ENCODE data around the gene ENDOU. TPM values are rescaled to one million over a fixed set of nuclear protein-coding genes. Genes with fewer than 3 reads are reported as not detected.

The ENDOU gene
- total RNA-seq, 1 donor from 2014 or later: not detected

- no peak for DNase-seq (ENCODE audit: extremely low read depth, low read depth, low spot score)
Measured at GRCh38 chr12:47744778-47745436, 19.6 kb upstream of the ENDOU start.

- DNase-seq (ENCODE audit: extremely low read depth, low read depth, low spot score): no peak
Measured at GRCh38 chr12:47744005-47744651, 18.8 kb upstream of the ENDOU start.

- DNase-seq (ENCODE audit: extremely low read depth, low read depth, low spot score): no peak
Measured at GRCh38 chr12:47743311-47743860, 18.1 kb upstream of the ENDOU start.

GRCh38 chr12:47742253-47742825, 17.0 kb upstream of the ENDOU start:
- DNase-seq (ENCODE audit: extremely low read depth, low read depth, low spot score): no peak

DNA sequence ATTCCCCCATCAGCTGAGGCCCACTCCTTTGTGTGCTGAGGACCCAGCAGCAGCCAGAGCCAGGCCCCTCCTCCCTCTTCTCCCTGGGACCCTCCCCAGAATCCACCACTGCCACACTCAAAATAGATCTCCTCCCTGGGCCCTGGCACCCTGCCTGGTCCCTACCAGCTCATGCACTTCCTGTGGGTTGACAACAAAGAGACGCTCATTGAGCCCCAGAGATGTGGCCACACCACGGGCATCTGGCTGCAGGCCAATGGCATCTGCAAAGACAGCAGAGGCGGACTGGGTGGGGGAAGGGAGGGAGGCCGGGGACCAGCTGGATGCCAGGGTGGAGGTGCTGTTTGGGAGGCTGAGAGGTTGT, 16.0 kb upstream of the ENDOU start:
- no peak for DNase-seq (ENCODE audit: extremely low read depth, low read depth, low spot score)

DNA sequence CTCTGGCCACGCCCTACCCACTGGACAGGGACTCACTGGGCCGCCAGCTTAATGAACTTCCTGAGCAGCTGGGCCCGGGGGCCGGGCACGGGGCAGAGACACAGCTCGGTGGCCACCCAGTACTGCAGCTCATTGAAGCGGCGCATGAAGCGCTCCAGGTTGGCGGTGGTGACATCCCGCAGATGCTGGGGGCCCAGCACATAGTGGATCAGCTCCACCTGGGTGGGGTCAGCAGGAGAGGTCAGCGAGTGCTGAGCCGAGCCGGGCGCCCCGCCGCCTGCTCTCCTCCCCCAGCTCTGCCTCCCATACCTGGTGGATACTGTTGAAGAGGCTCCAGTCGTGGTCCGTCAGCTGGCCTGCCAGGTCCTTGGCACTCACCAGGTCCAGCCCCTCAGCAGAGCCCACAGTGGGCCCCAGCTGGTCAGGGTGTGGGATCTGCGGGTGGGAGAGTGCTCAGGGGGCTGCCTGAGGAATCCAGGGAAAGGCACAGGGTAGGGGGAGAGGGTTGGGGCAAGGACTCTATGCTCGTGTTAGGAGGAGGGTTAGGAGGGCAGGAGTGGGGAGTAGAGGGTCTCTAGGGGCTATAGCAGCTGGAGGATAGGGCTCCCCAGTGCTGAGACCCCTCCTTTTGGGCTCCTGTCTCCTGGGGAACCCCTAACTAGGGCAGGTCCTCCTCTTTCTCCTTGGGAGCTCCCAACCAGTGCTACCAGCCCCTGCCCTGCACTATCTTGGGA, 15.5 kb upstream of the ENDOU start:
- no peak for DNase-seq (ENCODE audit: extremely low read depth, low read depth, low spot score)

DNA sequence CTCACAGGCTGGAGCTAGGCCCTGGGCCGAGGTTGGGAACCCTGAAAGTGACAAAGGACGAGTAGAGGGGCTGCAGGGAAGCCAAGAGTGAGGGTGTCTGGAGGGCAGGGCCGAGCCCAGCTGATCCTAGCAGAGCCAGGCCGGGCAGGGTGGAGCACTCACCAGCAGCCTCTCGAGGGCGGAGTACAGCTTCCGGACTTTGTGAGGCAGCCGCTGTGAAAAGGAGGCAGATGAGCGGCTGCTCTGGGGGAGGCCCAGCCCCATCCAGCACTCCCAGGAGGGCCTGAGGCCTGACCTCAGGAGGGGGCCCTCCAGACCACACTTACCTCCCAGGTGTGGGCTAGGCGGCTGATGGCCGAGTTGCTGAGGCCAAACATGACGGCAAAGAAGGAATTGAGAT, 14.7 kb upstream of the ENDOU start:
- no peak for DNase-seq (ENCODE audit: extremely low read depth, low read depth, low spot score)

- DNase-seq (ENCODE audit: extremely low read depth, low read depth, low spot score): no peak
Measured at GRCh38 chr12:47739297-47739696, 14.0 kb upstream of the ENDOU start.

DNA sequence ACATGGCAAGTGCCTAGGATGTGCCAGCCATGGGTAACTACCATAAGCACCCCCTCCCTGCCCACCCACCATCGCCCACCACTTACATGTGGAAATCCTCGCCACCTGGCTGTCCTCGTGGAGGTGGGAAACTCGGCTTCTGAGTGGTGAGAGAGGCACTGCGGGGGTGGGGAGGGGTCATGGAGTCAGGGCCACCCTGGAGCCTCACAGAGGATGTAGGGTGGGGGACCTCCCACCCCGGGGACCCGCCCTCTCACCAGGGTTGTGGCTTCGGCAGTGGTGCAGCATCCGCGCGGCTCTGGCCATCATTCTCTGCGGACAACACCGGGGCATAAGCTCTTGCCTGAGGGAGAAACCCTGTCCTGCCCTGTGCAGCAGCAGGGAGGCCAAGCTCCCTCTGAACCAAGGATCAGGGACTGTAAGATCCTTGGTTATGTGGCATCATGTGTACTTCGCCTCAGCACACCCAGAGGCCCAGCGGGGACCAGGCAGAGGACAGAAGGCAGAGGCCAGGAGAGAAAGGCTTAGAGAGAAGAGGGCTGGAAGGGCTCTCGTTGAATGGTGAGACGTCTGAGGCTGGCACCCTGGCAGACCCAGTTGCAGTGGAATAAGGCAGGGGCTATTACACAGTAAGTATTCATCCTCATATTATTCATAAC, 12.8 kb upstream of the ENDOU start:
- DNase-seq (ENCODE audit: extremely low read depth, low read depth, low spot score): no peak

DNA sequence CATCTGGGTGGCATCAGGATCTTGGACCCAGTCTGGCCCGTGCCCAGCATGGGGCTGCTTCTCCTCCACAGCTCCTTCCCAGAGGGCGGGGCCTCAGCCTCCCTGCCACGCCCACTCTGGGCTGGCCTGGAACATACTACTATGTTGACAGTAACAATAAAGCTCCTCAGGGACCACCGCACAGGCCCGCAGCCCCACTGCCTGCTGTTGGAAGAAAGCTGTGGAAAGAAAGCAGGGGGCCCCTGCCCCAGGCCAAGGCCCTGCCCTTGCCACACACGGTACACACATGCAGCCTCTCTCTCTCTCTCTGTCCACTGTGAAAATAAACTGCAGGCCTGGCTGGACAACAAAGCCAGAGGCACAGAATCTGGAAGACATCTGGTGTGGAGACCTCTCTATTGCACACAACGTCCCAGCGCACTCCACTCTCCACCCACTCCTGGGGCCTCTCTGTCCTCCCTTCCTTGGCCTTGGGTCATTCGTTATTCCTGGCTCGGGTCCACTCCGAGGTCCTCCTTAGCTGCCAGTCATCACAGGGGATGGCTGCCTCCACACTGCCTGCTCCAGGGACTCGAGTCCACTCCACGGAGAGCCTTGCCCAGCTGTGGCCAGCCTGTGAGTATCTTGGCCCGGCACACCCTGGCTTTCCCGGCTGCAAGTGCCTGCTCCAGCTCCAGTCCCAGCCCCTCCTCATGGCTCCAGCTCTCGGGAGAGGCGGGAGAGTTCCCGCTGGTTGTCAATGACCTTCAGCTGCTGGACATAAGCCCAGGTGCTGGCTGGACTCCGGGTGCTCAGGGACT, 11.8 kb upstream of the ENDOU start:
- no peak for DNase-seq (ENCODE audit: extremely low read depth, low read depth, low spot score)

GRCh38 chr12:47736216-47736615, 10.9 kb upstream of the ENDOU start:
- no peak for DNase-seq (ENCODE audit: extremely low read depth, low read depth, low spot score)

- DNase-seq (ENCODE audit: extremely low read depth, low read depth, low spot score): no peak
Measured at GRCh38 chr12:47735649-47736048, 10.4 kb upstream of the ENDOU start.

DNA sequence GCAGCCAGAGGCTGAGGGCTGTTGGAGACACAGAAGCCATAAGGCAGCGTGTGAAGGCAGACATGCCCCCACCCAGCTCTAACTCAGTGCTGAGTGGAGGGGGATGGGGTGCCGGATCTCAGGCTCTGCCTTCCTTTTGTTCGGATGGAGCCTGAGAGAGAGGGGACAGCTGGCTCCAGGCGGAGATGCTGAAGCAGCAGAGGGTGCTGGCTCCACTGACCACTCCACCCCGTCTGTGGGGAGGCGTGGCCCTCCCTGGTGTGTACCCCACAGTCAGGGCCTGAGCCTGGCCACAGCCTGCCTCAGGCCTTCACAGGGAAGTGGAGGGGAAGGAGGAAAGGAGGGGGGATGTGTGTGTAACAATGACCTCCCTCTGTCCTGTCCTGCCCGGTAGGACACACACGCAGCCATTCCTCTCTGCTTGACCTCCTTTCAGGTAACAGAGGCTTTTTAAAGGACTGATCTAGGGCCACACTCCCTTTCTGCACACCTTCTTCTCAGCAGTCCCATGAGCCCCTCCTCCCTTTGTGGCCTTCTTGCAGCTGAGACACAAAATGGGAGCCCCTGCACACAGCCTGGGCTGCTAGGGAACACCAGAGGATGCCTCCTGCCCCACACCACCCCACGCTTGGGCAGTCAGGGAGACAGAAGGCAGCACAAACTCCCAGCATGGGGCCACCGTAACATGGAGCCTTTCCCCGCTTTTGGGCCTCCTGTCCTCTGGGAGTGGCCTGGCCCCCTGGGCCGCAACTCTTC, 9.6 kb upstream of the ENDOU start:
- DNase-seq (ENCODE audit: extremely low read depth, low read depth, low spot score): no peak

DNA sequence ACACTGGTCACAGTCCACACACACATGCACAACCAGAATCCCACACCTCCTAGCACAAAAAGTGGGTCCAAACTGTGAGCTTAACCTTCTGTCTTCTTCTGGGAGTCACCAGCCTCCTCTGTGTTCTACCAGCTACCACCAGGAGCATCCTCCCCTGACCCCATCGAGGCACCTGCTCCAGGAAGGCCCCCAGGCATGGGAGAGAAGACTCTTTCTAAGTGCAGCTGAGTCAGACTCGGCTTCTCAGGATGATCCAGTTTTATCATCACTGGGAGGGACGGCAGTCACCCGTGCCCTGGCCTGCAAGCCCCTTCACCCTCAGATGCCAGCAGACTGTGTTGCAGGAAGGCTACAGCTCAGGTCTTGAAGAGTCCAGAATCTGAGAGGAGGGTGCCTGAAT, 7.9 kb upstream of the ENDOU start:
- no peak for DNase-seq (ENCODE audit: extremely low read depth, low read depth, low spot score)

DNA sequence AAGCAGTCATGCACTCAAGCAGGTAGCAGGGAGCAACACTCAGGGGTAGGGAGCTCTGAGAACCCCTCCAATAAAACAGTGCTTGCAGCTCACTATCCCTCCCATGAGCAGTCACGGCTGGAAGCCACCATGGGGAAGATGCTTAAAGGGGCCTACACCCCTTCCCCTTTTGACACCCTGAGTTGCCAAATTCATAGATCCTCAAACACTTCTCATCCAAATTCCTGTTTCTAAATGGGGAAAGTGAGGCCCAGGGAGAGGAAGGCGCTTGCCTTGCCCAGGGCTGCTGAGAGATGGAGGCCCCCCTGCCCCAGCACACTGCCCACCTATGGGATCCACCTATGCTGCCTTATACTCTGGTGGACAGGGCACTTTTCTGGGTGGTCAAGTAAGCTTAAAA, 7.2 kb upstream of the ENDOU start:
- DNase-seq (ENCODE audit: extremely low read depth, low read depth, low spot score): no peak

- DNase-seq (ENCODE audit: extremely low read depth, low read depth, low spot score): no peak
Measured at GRCh38 chr12:47731723-47732122, 6.4 kb upstream of the ENDOU start.

DNA sequence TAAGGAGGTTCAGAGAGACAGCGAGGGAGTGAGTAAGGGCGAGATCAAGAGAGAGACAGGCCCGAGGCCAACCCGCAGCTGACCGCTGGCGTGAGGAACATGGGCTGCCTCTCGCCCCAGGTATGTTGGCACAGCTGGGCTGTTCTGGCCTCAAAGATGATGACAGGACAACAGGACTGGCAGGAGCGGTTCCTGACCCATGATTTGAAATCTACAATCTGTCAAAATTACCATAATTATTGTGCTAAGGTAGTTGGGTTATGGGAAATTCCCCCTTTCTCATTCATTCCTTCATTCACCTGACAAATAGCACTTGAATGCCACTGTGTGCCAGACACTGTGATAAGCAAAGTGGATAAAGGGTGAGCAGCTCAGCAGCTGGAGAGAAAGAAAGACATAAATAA, 5.1 kb upstream of the ENDOU start:
- no peak for DNase-seq (ENCODE audit: extremely low read depth, low read depth, low spot score)

GRCh38 chr12:47729233-47729632, 3.9 kb upstream of the ENDOU start:
- DNase-seq (ENCODE audit: extremely low read depth, low read depth, low spot score): no peak

- no peak for DNase-seq (ENCODE audit: extremely low read depth, low read depth, low spot score)
Measured at GRCh38 chr12:47725893-47726292, 603 bp upstream of the ENDOU start.
